H1 (cell line): ENCODE data around the gene EPDR1. TPM values are rescaled to one million over a fixed set of nuclear protein-coding genes. Genes with fewer than 3 reads are reported as not detected.

Experiments used
- CTCF ChIA-PET: fragments of 300-600 bp; sonication (Branson Sonifier 250); formaldehyde crosslinking; loops from one replicate; lab custom pipeline; 2021; ENCODE audit not compliant: partially characterized antibody; lab: Charles Lee
- POLR2A ChIA-PET: fragments of 300-600 bp; sonication (Branson Sonifier 250); formaldehyde crosslinking; loops from one replicate; lab custom pipeline; 2021; ENCODE audit warnings: inconsistent platforms; ENCODE audit not compliant: partially characterized antibody; lab: Charles Lee
- DNase-seq, 2 experiments: peaks; one replicate each; pipeline versions ENCODE4 v3.0.0 to v3.0.0-alpha.2; 2010 to 2022; ENCODE audit warnings: low spot score in 2 of 2, low read depth in 1 of 2, mixed read lengths in 1 of 2
- FAIRE-seq: peaks from 2 replicates; lab custom pipeline; 2011; peaks lifted over from hg19 to GRCh38; lab: Jason Lieb, UNC
- H2AFZ ChIP-seq: 2 replicates; pipeline ENCODE4 v1.8.1; 2012; ENCODE audit warnings: low read length, inconsistent platforms
- H2AK5ac ChIP-seq: 2 replicates; pipeline ENCODE4 v1.6.1; 2013; ENCODE audit warnings: low read depth, low read length
- H2BK120ac ChIP-seq: replicated peaks from 2 replicates; pipeline ENCODE3; 2013; ENCODE audit warnings: low read depth, low read length, inconsistent platforms
- H2BK12ac ChIP-seq: 2 replicates; pipeline ENCODE4 v1.6.1; 2013; ENCODE audit warnings: low read depth, low read length
- H2BK15ac ChIP-seq: 2 replicates; pipeline ENCODE4 v1.6.1; 2013; ENCODE audit warnings: low read length
- H2BK20ac ChIP-seq: 2 replicates; pipeline ENCODE4 v1.6.1; 2013; ENCODE audit warnings: low read length
- H2BK5ac ChIP-seq: 2 replicates; pipeline ENCODE4 v1.6.1; 2013; ENCODE audit warnings: low read depth, low read length
- H3K14ac ChIP-seq: 2 replicates; pipeline ENCODE4 v1.6.1; 2013; ENCODE audit warnings: inconsistent platforms; ENCODE audit not compliant: insufficient read length
- H3K18ac ChIP-seq: 2 replicates; pipeline ENCODE4 v1.6.1; 2013; ENCODE audit warnings: low read length; ENCODE audit errors: extremely low read depth
- H3K23ac ChIP-seq: 2 replicates; pipeline ENCODE4 v1.6.1; 2013; ENCODE audit warnings: inconsistent platforms; ENCODE audit not compliant: insufficient read length
- H3K23me2 ChIP-seq: 2 replicates; pipeline ENCODE4 v1.6.1; 2013; ENCODE audit warnings: low read depth, low read length
- H3K27ac ChIP-seq: 2 replicates; pipeline ENCODE4 v1.6.1; 2011; ENCODE audit warnings: low read depth, low read length, inconsistent platforms
- H3K27me3 ChIP-seq, 4 experiments: replicated peaks in 1 of 4; 1 replicate in 1 of 4; 2 replicates in 3 of 4; pipeline versions ENCODE4 v1.6.1 to v1.8.1; 2011 to 2013; ENCODE audit warnings: low read length in 3 of 4, mild to moderate bottlenecking in 3 of 4, inconsistent platforms in 2 of 4, mixed read lengths in 2 of 4, moderate library complexity in 1 of 4; ENCODE audit not compliant: control insufficient read depth in 3 of 4, insufficient read depth in 3 of 4; ENCODE audit errors: extremely low read depth in 1 of 4
- H3K36me3 ChIP-seq, 4 experiments: 2 replicates each; pipeline versions ENCODE4 v1.6.1 to v1.8.1; 2011 to 2013; ENCODE audit warnings: mild to moderate bottlenecking in 4 of 4, low read length in 3 of 4, moderate library complexity in 2 of 4, control low read depth in 1 of 4, inconsistent platforms in 1 of 4; ENCODE audit not compliant: insufficient read depth in 4 of 4, control insufficient read depth in 2 of 4
- H3K4ac ChIP-seq: replicated peaks from 2 replicates; pipeline ENCODE3; 2013; ENCODE audit warnings: low read length, low read depth, mixed read lengths, inconsistent platforms; ENCODE audit not compliant: insufficient read length
- H3K4me1 ChIP-seq, 4 experiments: replicated peaks in 1 of 4; 1 replicate in 1 of 4; 2 replicates in 3 of 4; pipeline versions ENCODE4 v1.6.1 to v1.8.1; 2011 to 2013; ENCODE audit warnings: low read length in 3 of 4, inconsistent platforms in 2 of 4, mixed read lengths in 1 of 4; ENCODE audit not compliant: insufficient read depth in 4 of 4, control insufficient read depth in 3 of 4
- H3K4me2 ChIP-seq, 2 experiments: 2 replicates each; pipeline versions ENCODE4 v1.6.1 to v1.8.1; 2011 to 2013; ENCODE audit warnings: low read depth in 2 of 2, low read length in 2 of 2, control low read depth in 1 of 2, inconsistent platforms in 1 of 2, mild to moderate bottlenecking in 1 of 2; ENCODE audit not compliant: insufficient read depth in 1 of 2
- H3K4me3 ChIP-seq, 4 experiments: fragments of 200-600, 300-600 bp in 1 of 4; sonication (generic), shearing (Covaris generic), sonication (Bioruptor Twin) in 1 of 4; 2 replicates each; pipeline versions ENCODE4 v1.5.1 to v1.8.1; 2011 to 2016; ENCODE audit warnings: low read length in 4 of 4, low read depth in 3 of 4, control low read depth in 2 of 4, inconsistent platforms in 2 of 4, mild to moderate bottlenecking in 2 of 4, mixed read lengths in 1 of 4, moderate library complexity in 1 of 4; ENCODE audit not compliant: insufficient read depth in 2 of 4; ENCODE audit errors: extremely low read depth in 1 of 4
- H3K56ac ChIP-seq: replicated peaks from 2 replicates; pipeline ENCODE3; 2013; ENCODE audit warnings: low read depth, mild to moderate bottlenecking, mixed read lengths, low read length, inconsistent platforms; ENCODE audit not compliant: insufficient read length
- H3K79me1 ChIP-seq: 2 replicates; pipeline ENCODE4 v1.6.1; 2013; ENCODE audit warnings: low read depth, low read length, control low read depth
- H3K79me2 ChIP-seq, 2 experiments: 2 replicates each; pipeline versions ENCODE4 v1.6.1 to v1.8.1; 2012 to 2013; ENCODE audit warnings: low read length in 2 of 2, mild to moderate bottlenecking in 2 of 2, inconsistent platforms in 1 of 2; ENCODE audit not compliant: insufficient read depth in 2 of 2, control insufficient read depth in 1 of 2
- H3K9ac ChIP-seq, 4 experiments: replicated peaks in 1 of 4; 1 replicate in 1 of 4; 2 replicates in 3 of 4; pipeline versions ENCODE4 v1.6.1 to v1.8.1; 2011 to 2013; ENCODE audit warnings: low read depth in 3 of 4, low read length in 3 of 4, control low read depth in 2 of 4, mild to moderate bottlenecking in 2 of 4, moderate library complexity in 2 of 4, inconsistent platforms in 1 of 4; ENCODE audit errors: extremely low read depth in 1 of 4
- H3K9me3 ChIP-seq, 2 experiments: 2 replicates each; pipeline versions ENCODE4 v1.6.1 to v1.8.1; 2012 to 2013; ENCODE audit warnings: mild to moderate bottlenecking in 2 of 2, moderate library complexity in 2 of 2, control low read depth in 1 of 2, inconsistent platforms in 1 of 2, low read depth in 1 of 2, low read length in 1 of 2, mixed read lengths in 1 of 2; ENCODE audit not compliant: insufficient read depth in 2 of 2
- H4K20me1 ChIP-seq, 2 experiments: replicated peaks in 1 of 2; 2 replicates each; pipeline versions ENCODE3 to v1.8.1; 2011 to 2013; ENCODE audit warnings: inconsistent platforms in 2 of 2, low read length in 2 of 2, mild to moderate bottlenecking in 1 of 2; ENCODE audit not compliant: insufficient read depth in 2 of 2, control insufficient read depth in 1 of 2
- H4K5ac ChIP-seq: 2 replicates; pipeline ENCODE4 v1.6.1; 2013; ENCODE audit warnings: low read length, low read depth, mixed read lengths, inconsistent platforms; ENCODE audit not compliant: insufficient read length
- H4K8ac ChIP-seq: 2 replicates; pipeline ENCODE4 v1.8.0; 2013; ENCODE audit warnings: mild to moderate bottlenecking, moderate library complexity, low read length, inconsistent platforms; ENCODE audit not compliant: insufficient read depth; ENCODE audit errors: extremely low read depth
- H4K91ac ChIP-seq: replicated peaks from 2 replicates; pipeline ENCODE3; 2013; ENCODE audit warnings: low read length, mixed read lengths, inconsistent platforms; ENCODE audit not compliant: insufficient read length
- GABPA ChIP-seq: IDR thresholded peaks from 2 replicates; pipeline ENCODE4 v1.6.1; 2011; ENCODE audit warnings: mild to moderate bottlenecking, low read length, moderate library complexity, borderline replicate concordance; ENCODE audit not compliant: insufficient read depth
- PHF8 ChIP-seq: fragments of 200-600 bp; sonication (generic); conservative IDR thresholded peaks from 2 replicates; pipeline ENCODE4 v1.7.1; 2012; ENCODE audit warnings: low read depth, mild to moderate bottlenecking, inconsistent platforms, low read length, moderate library complexity
- SAP30 ChIP-seq: fragments of 300-600 bp; sonication (generic); IDR thresholded peaks from 2 replicates; pipeline ENCODE4 v1.7.1; 2012; ENCODE audit warnings: low read length, moderate library complexity, mild to moderate bottlenecking, inconsistent platforms; ENCODE audit not compliant: insufficient read depth, insufficient replicate concordance
- SIRT6 ChIP-seq: IDR thresholded peaks from one replicate; pipeline ENCODE4 v1.7.1; 2012; ENCODE audit warnings: low read length, inconsistent platforms
- SP4 ChIP-seq: IDR thresholded peaks from 2 replicates; pipeline ENCODE4 v1.6.1; 2012; ENCODE audit warnings: low read length, inconsistent platforms
- TAF7 ChIP-seq: optimal IDR thresholded peaks from 2 replicates; pipeline ENCODE3; 2011; ENCODE audit warnings: low read depth, mild to moderate bottlenecking, inconsistent platforms, low read length, moderate library complexity, borderline replicate concordance
- TCF12 ChIP-seq: IDR thresholded peaks from 2 replicates; pipeline ENCODE4 v1.6.1; 2011; ENCODE audit warnings: low read depth, mild to moderate bottlenecking, low read length
- TEAD4 ChIP-seq: IDR thresholded peaks from 2 replicates; pipeline ENCODE4 v1.6.1; 2012; ENCODE audit warnings: low read depth, low read length, inconsistent platforms, mixed read lengths
- YY1 ChIP-seq: IDR thresholded peaks from 2 replicates; pipeline ENCODE4 v1.6.1; 2011; ENCODE audit warnings: low read depth, mild to moderate bottlenecking, low read length
- WGBS, 2 experiments: shearing (Covaris generic) in 1 of 2; methylation state at CpG; one replicate each; pipeline versions ENCODE4 v1.1.6 to v1.1.7; 2013 to 2015; ENCODE audit warnings: low lambda C conversion rate in 2 of 2, mixed read lengths in 2 of 2, inconsistent platforms in 1 of 2, low coverage in 1 of 2, missing lambda C conversion rate in 1 of 2; ENCODE audit not compliant: insufficient replicate concordance in 2 of 2, insufficient coverage in 1 of 2, insufficient read length in 1 of 2; ENCODE audit errors: extremely low coverage in 1 of 2, missing lambda C conversion rate in 1 of 2; 5-methylcytosine and 5-hydroxymethylcytosine counted together
- polyA plus RNA-seq, 7 experiments: library from polyadenylated mRNA; depleted of rRNA in 3 of 7; stranded (reverse) in 5 of 7; unstranded in 2 of 7; fragments of >200 nt in 5 of 7; fragments of 200-250 nt in 2 of 7; gene quantifications; 1 replicate in 5 of 7; 2 replicates in 1 of 7; 4 replicates in 1 of 7; pipeline versions ENCODE4 v1.2.1 to v1.2.3, GENCODE V29; 2011 to 2013; ENCODE audit warnings: missing spikeins in 2 of 7, mixed read lengths in 2 of 7
- total RNA-seq: library from RNA; stranded (reverse); fragmentation: NEBNext Ultra II Directional; extraction: Animal tissue kit (Norgen Biotek cat#: 25700); gene quantifications from 2 replicates; pipeline ENCODE4 v1.2.1, GENCODE V29; 2021

EPDR1 gene
- total and polyA plus RNA-seq, 2 of the 8 experiments (the other 6 are each of a cell fraction or from before 2014, with no cell fraction given), result 6.4 to 8.2 TPM

- WGBS, 2 experiments, result 81% methylated on average over 3 of the region's 3 CpGs; no CpG with 5 or more reads in 1 of the 2 experiments
- Histone ChIP-seq H3K14ac (no peak overlapping the region), H3K27ac (no peak overlapping the region), H3K4me3 (no peak overlapping the region), H3K23ac (no peak overlapping the region), H3K9ac (no peak overlapping the region), H4K20me1 (no peaks in the 10 kb centered on the region), H3K79me2 (no peaks in the 10 kb centered on the region), H3K23me2 (peaks cover 6% of the 10 kb centered on the region; the same call in 1 of the 2 replicates), H3K18ac (no peak overlapping the region), H2AK5ac (no peak overlapping the region), H2AFZ (no peak overlapping the region), H3K4ac (no peak overlapping the region), H4K8ac (no peak overlapping the region), H4K91ac (no peak overlapping the region), H3K56ac (no peak overlapping the region), H3K4me1 (peaks cover 0 to 4% (median 0%) of the 10 kb centered on the region in 4 experiments; a peak in 1 of 7 replicates), H3K79me1 (no peaks in the 10 kb centered on the region), H2BK120ac (no peak overlapping the region), H3K36me3 (0 out of 8 replicates have a peak, but pooled peaks cover 0 to 2% (median 0%) of the 10 kb centered on the region in 4 experiments), H3K27me3 (peaks cover 0 to 5% (median 2%) of the 10 kb centered on the region in 4 experiments; a peak in 4 of 7 replicates), H2BK15ac (no peak overlapping the region), H2BK12ac (no peak overlapping the region), H2BK20ac (no peak overlapping the region), H2BK5ac (no peak overlapping the region), H3K9me3 (peaks cover 0 to 3% of the 10 kb centered on the region in 2 experiments; a peak in 2 of 4 replicates), H3K4me2 (no peak overlapping the region), H4K5ac (no peak overlapping the region)
- FAIRE-seq, result no peak
- POLR2A ChIA-PET, result no interaction called here
- DNase-seq, result no peak
- CTCF ChIA-PET, result no interaction called here
- TF ChIP-seq SIRT6 (no peak), TEAD4 (no peak), SAP30 (no peak), GABPA (no peak), SP4 (no peak), PHF8 (no peak), YY1 (no peak), TAF7 (no peak), TCF12 (no peak)
Measured at GRCh38 chr7:37924491-37925041, 4.1 kb downstream of the EPDR1 start.
